HCT116 (cell line): ENCODE measurements around the gene GNB1. TPM values are rescaled to one million over a fixed set of nuclear protein-coding genes. Genes with fewer than 3 reads are reported as not detected.

Experiments
- ATAC-seq: fragments of 200-7000 bp; cut with Tn5 transposase; 2 replicates; pipeline ENCODE4 v1.9.1; 2020; ENCODE audit warnings: mild to moderate bottlenecking, moderate library complexity
- BruUV-seq: library from RNA; stranded (reverse); fragments of 400-500 nt; replicated peaks from 2 replicates; lab custom pipeline; 2021; lab: Mats Ljungman, UMichigan
- CTCF ChIA-PET: fragments of 300-600 bp; sonication (Branson Sonifier 250); formaldehyde crosslinking; loops from one replicate; lab custom pipeline; 2021; ENCODE audit warnings: antibody characterized with exemption; lab: Charles Lee
- POLR2A ChIA-PET: fragments of 300-600, 350-600 bp; sonication (Branson Sonifier 250); formaldehyde crosslinking; loops from one replicate; lab custom pipeline; 2021; ENCODE audit warnings: antibody characterized with exemption; lab: Charles Lee
- RAD21 ChIA-PET, 2 experiments: fragments of 300-600 bp; sonication (Branson Sonifier 250); formaldehyde crosslinking; loops; one replicate each; lab custom pipeline; 2023; ENCODE audit warnings: low total read pairs in 2 of 2; ENCODE audit not compliant: uncharacterized antibody in 2 of 2, unreplicated experiment in 2 of 2, low non-redundant PET in 1 of 2; lab: Charles Lee
- DNase-seq: peaks from one replicate; pipeline ENCODE4 v3.0.0-alpha.2; 2010; ENCODE audit warnings: low read depth, low spot score
- H2AFZ ChIP-seq: fragments of 200-600 bp; shearing (Covaris generic), sonication (generic); 2 replicates; pipeline ENCODE4 v1.6.1; 2017; ENCODE audit warnings: low read depth, mixed run types, mixed read lengths, antibody characterized with exemption, low read length; ENCODE audit not compliant: poor library complexity, severe bottlenecking
- H3K27ac ChIP-seq: 2 replicates; pipeline ENCODE4 v1.5.1; 2012; ENCODE audit warnings: low read depth, low read length
- H3K27me3 ChIP-seq: fragments of 200-600 bp; sonication (generic); 2 replicates; pipeline ENCODE4 v1.6.1; 2016; ENCODE audit warnings: mixed run types, low read length, mixed read lengths; ENCODE audit not compliant: insufficient read depth
- H3K36me3 ChIP-seq, 2 experiments: fragments of 200-500 bp in 1 of 2; fragments of 200-600 bp in 1 of 2; sonication (Bioruptor generic) in 1 of 2; sonication (generic) in 1 of 2; 2 replicates each; pipeline versions ENCODE4 v1.5.1 to v1.6.1; 2014 to 2016; ENCODE audit warnings: low read length in 2 of 2, inconsistent platforms in 1 of 2, mixed read lengths in 1 of 2, mixed run types in 1 of 2; ENCODE audit not compliant: insufficient read depth in 2 of 2, control insufficient read depth in 1 of 2
- H3K4me1 ChIP-seq, 2 experiments: fragments of 200-600 bp in 1 of 2; sonication (generic) in 1 of 2; 2 replicates each; pipeline versions ENCODE4 v1.5.1 to v1.6.1; 2012 to 2017; ENCODE audit warnings: low read length in 2 of 2, inconsistent platforms in 1 of 2, mild to moderate bottlenecking in 1 of 2, mixed read lengths in 1 of 2, mixed run types in 1 of 2, moderate library complexity in 1 of 2; ENCODE audit not compliant: insufficient read depth in 2 of 2, control insufficient read depth in 1 of 2
- H3K4me2 ChIP-seq: fragments of 200-600 bp; sonication (generic); 2 replicates; pipeline ENCODE4 v1.6.1; 2017; ENCODE audit warnings: mixed run types, low read length, mixed read lengths
- H3K4me3 ChIP-seq, 2 experiments: fragments of 200-600 bp in 1 of 2; sonication (generic) in 1 of 2; replicated peaks in 1 of 2; 2 replicates each; pipeline ENCODE4 v1.5.1; 2011 to 2016; ENCODE audit warnings: low read length in 2 of 2, control low read depth in 1 of 2, low read depth in 1 of 2, mild to moderate bottlenecking in 1 of 2, mixed read lengths in 1 of 2, mixed run types in 1 of 2
- H3K79me2 ChIP-seq: fragments of 200-600 bp; sonication (generic); 2 replicates; pipeline ENCODE4 v1.6.1; 2017; ENCODE audit warnings: mild to moderate bottlenecking, mixed run types, low read length, moderate library complexity, mixed read lengths; ENCODE audit not compliant: insufficient read depth
- H3K9ac ChIP-seq: fragments of 200-600 bp; sonication (generic); 2 replicates; pipeline ENCODE4 v1.6.1; 2016; ENCODE audit warnings: low read length, mixed read lengths
- H3K9me2 ChIP-seq: fragments of 200-600 bp; sonication (generic), shearing (Covaris generic); 2 replicates; pipeline ENCODE4 v1.6.1; 2017; ENCODE audit warnings: mixed run types, mild to moderate bottlenecking, moderate library complexity; ENCODE audit not compliant: insufficient read depth
- H3K9me3 ChIP-seq, 2 experiments: fragments of 200-500 bp in 1 of 2; fragments of 200-600 bp in 1 of 2; sonication (Bioruptor generic) in 1 of 2; sonication (generic) in 1 of 2; 2 replicates each; pipeline ENCODE4 v1.6.1; 2014 to 2017; ENCODE audit warnings: low read length in 2 of 2, mixed read lengths in 2 of 2, inconsistent platforms in 1 of 2, low read depth in 1 of 2, mild to moderate bottlenecking in 1 of 2, mixed run types in 1 of 2, moderate library complexity in 1 of 2; ENCODE audit not compliant: control insufficient read depth in 1 of 2, insufficient read depth in 1 of 2
- H4K20me1 ChIP-seq: fragments of 200-600 bp; sonication (generic), shearing (Covaris generic); 2 replicates; pipeline ENCODE4 v1.6.1; 2017; ENCODE audit warnings: mixed run types, mild to moderate bottlenecking, moderate library complexity; ENCODE audit not compliant: insufficient read depth
- ATF3 ChIP-seq: IDR thresholded peaks from 2 replicates; pipeline ENCODE4 v1.6.1; 2012
- CBX3 ChIP-seq: IDR thresholded peaks from 2 replicates; pipeline ENCODE4 v1.6.1; 2012; ENCODE audit warnings: low read depth
- CEBPB ChIP-seq: IDR thresholded peaks from 2 replicates; pipeline ENCODE4 v1.6.1; 2012; ENCODE audit warnings: low read depth
- EGR1 ChIP-seq: IDR thresholded peaks from 2 replicates; pipeline ENCODE4 v1.6.1; 2012; ENCODE audit warnings: low read depth
- EZH2 ChIP-seq: fragments of 200-600 bp; sonication (generic); IDR thresholded peaks from 2 replicates; pipeline ENCODE4 v1.6.1; 2017; ENCODE audit warnings: antibody characterized with exemption, mixed run types
- EZH2phosphoT487 ChIP-seq: fragments of 200-600 bp; IDR thresholded peaks from 2 replicates; pipeline ENCODE4 v1.6.1; 2018; ENCODE audit warnings: antibody characterized with exemption, borderline replicate concordance
- FOSL1 ChIP-seq: IDR thresholded peaks from 2 replicates; pipeline ENCODE4 v1.6.1; 2012; ENCODE audit warnings: low read depth
- MAX ChIP-seq: IDR thresholded peaks from 2 replicates; pipeline ENCODE4 v1.6.1; 2012
- POLR2AphosphoS5 ChIP-seq: IDR thresholded peaks from 2 replicates; pipeline ENCODE4 v1.6.1; 2011; ENCODE audit warnings: mild to moderate bottlenecking, low read depth, low read length, moderate library complexity
- RAD21 ChIP-seq: IDR thresholded peaks from 2 replicates; pipeline ENCODE4 v1.6.1; 2012; ENCODE audit warnings: low read depth, mild to moderate bottlenecking
- SIN3A ChIP-seq: IDR thresholded peaks from 2 replicates; pipeline ENCODE4 v1.6.1; 2012; ENCODE audit warnings: low read depth
- SP1 ChIP-seq: IDR thresholded peaks from 2 replicates; pipeline ENCODE4 v1.6.1; 2012; ENCODE audit warnings: low read depth
- TCF7L2 ChIP-seq: IDR thresholded peaks from 2 replicates; pipeline ENCODE4 v1.7.0; 2011; ENCODE audit warnings: borderline replicate concordance, inconsistent platforms; ENCODE audit not compliant: insufficient read depth, insufficient read length; ENCODE audit errors: extremely low read depth
- YY1 ChIP-seq: IDR thresholded peaks from 2 replicates; pipeline ENCODE4 v1.6.1; 2011; ENCODE audit warnings: low read length, low read depth, moderate library complexity, mild to moderate bottlenecking; ENCODE audit not compliant: insufficient replicate concordance; ENCODE audit errors: extremely low read depth
- ZFX ChIP-seq: fragments of 450-650 bp; IDR thresholded peaks from 2 replicates; pipeline ENCODE4 v1.6.1; 2017
- intact Hi-C: fragments of 100-400 bp; cut with micrococcal nuclease; formaldehyde crosslinking; loops from 2 replicates; pipeline ENCODE4 v1.10.0; 2022
- total RNA-seq: library from RNA; stranded (reverse); gene quantifications from one replicate; pipeline ENCODE4 v1.2.1, GENCODE V29; 2021; ENCODE audit not compliant: unreplicated experiment

GNB1 gene
- total RNA-seq, 1 experiment from 2014 or later: 371 TPM

- TF ChIP-seq MAX (no peak), CBX3 (no peak), TCF7L2 (no peak), YY1 (no peak), FOSL1 (no peak), EGR1 (no peak), SP1 (no peak), EZH2 (no peak), EZH2phosphoT487 (no peak), CEBPB (no peak), RAD21 (no peak)
Observed at GRCh38 chr1:1786836-1787605, 103.9 kb downstream of the GNB1 start (continued).

- Histone ChIP-seq H3K27me3 (no peaks in the 10 kb centered on the region), H3K79me2 (peaks cover 17% of the 10 kb centered on the region; the same call in 1 of the 2 replicates), H3K9ac (no peak overlapping the region), H3K36me3 (peaks cover 51 to 52% of the 10 kb centered on the region in 2 experiments), H3K9me3 (no peaks in the 10 kb centered on the region), H3K27ac (no peak overlapping the region), H4K20me1 (no peaks in the 10 kb centered on the region), H2AFZ (no peak overlapping the region), H3K9me2 (no peaks in the 10 kb centered on the region), H3K4me3 (no peak overlapping the region), H3K4me2 (no peak overlapping the region), H3K4me1 (peaks cover 5 to 13% of the 10 kb centered on the region in 2 experiments; a peak in 3 of 4 replicates)
- ChIA-PET RAD21 (no interaction called here), CTCF (no interaction called here), POLR2A (no interaction called here)
- BruUV-seq: no TSS peak
- intact Hi-C loops: no loop called here
- no peak for ATAC-seq
- DNase-seq: no peak
- TF ChIP-seq SIN3A (no peak), ZFX (no peak), POLR2AphosphoS5 (no peak), ATF3 (no peak), FOSL1 (no peak)
Observed at GRCh38 chr1:1785666-1786065, 105.2 kb downstream of the GNB1 start.
